ENCODE data around the gene ZDHHC7. TPM values are rescaled to one million over a fixed set of nuclear protein-coding genes. Genes with fewer than 3 reads are reported as not detected.

Gene ZDHHC7
- total RNA-seq, 3 donors from 2014 or later (not counting 1 experiment from before 2014, with no cell fraction given): 37.9 to 64.9 (median 45.2) TPM

DNA sequence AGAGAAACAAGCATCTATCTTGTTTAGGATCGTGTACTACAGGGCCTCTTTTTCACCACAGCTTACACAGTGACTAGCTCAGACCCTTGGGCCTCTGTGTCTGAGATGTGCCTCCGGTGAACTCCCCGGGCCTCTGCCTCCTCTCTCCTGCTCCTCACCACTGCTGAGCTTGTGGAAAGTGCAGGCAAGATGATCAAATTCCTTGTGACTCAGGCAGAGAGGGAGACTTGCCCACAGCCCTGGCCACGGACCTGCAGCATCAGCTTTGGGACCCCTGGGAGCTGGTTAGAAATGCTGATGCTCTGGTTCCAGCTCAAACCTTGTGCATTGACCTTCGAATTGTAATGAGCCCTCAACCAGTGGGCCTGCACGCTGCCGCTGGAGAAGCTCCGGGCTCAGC is 79.8 kb downstream of the ZDHHC7 start:
- Mint-ChIP-seq H3K4me3 (no peak overlapping the region), H3K27me3 (ENCODE audit: low read depth in 2 of 2) (no peaks in the 10 kb centered on the region), H3K36me3 (no peaks in the 10 kb centered on the region), H3K27ac (peak overlapping the region; percentile 58 to 75), H3K9me3 (no peaks in the 10 kb centered on the region), H3K4me1 (peaks cover 0 to 9% of the 10 kb centered on the region in 2 donors)
- no peak for DNase-seq
- H3K4me1 ChIP-seq (ENCODE audit: control insufficient read depth, insufficient read depth, low read length): peaks cover 4% of the 10 kb centered on the region
- no peak overlapping the region for H3K27ac ChIP-seq (ENCODE audit: low read length)
- no peak overlapping the region for H3K4me3 ChIP-seq (ENCODE audit: low read length)
- peaks cover 15% of the 10 kb centered on the region for H3K9me3 ChIP-seq (ENCODE audit: control insufficient read depth, insufficient read depth, low read length)
- no peaks in the 10 kb centered on the region for H3K36me3 ChIP-seq (ENCODE audit: control insufficient read depth, insufficient read depth, low read length)
- no peaks in the 10 kb centered on the region for H3K27me3 ChIP-seq (ENCODE audit: control insufficient read depth, insufficient read depth, low read length)
- WGBS (ENCODE audit: insufficient coverage): 93% methylated on average over 8 of the region's 8 CpGs
- TF ChIP-seq, protein P1, sequence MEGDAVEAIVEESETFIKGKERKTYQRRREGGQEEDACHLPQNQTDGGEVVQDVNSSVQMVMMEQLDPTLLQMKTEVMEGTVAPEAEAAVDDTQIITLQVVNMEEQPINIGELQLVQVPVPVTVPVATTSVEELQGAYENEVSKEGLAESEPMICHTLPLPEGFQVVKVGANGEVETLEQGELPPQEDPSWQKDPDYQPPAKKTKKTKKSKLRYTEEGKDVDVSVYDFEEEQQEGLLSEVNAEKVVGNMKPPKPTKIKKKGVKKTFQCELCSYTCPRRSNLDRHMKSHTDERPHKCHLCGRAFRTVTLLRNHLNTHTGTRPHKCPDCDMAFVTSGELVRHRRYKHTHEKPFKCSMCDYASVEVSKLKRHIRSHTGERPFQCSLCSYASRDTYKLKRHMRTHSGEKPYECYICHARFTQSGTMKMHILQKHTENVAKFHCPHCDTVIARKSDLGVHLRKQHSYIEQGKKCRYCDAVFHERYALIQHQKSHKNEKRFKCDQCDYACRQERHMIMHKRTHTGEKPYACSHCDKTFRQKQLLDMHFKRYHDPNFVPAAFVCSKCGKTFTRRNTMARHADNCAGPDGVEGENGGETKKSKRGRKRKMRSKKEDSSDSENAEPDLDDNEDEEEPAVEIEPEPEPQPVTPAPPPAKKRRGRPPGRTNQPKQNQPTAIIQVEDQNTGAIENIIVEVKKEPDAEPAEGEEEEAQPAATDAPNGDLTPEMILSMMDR (IDR thresholded peaks at IDR 0.05): no peak
- intact Hi-C loops (cut with micrococcal nuclease): no loop called here
- ATAC-seq: no peak

DNA sequence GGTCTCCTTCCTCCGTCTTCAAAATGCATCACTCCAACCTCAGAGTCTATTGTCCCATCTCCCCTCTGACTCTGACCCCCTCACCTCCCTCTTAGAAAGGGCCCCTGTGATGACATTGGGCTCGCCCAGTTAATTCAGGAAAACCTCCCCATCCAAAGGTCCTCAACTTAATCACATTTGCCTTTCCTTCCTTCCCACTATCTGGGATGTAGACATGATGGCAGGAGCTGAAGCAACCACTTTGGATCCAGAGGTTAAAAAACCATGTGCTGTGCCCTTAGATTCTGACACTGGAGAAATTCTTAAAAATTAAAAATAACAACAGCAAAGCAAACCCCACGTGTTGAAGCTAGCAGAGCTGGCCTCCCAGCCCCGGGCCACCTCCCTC is 80.2 kb downstream of the ZDHHC7 start:
- intact Hi-C loops (cut with micrococcal nuclease): no loop called here

DNA sequence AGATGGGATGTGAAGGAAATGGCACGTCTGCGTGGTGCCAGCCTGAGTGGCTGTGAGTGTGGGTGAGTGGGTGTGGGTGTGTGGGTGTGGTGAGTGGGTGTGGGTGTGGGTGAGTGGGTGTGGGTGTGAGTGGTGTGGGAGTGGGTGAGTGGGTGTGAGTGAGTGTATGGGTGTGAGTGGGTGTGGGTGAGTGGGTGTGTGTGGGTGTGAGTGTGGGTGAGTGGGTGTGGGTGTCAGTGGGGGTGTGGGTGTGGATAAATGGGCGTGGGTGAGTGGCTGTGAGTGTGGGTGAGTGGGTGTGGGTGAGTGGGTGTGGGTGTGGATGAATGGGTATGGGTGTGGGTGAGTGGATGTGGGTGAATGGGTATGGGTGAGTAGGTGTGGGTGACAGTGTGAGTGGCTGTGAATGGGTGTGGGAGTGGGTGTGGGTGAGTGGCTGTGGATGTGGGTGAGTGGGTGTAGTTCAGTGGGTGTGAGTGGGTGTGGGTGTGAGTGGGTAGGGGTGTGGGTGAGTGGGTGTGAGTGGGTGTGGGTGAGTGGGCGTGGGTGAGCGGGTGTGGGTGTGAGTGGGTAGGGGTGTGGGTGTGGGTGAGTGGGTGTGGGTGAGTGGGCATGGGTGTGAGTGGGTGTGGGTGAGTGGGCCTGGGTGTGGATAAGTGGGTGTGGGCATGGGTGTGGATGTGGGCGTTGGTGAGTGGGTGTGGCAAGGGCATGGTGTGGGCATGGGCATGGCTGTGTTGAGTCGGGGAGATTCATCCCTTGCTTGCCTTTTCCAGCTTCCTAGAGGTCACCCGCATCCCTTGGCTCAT is 80.8 kb downstream of the ZDHHC7 start:
- ATAC-seq (peak; percentile 55 to 73 (median 68)), DNase-seq (peak in 1 of 2 donors; percentile 32)
- peaks cover 4% of the 10 kb centered on the region for H3K4me1 ChIP-seq (ENCODE audit: control insufficient read depth, insufficient read depth, low read length)
- Mint-ChIP-seq H3K27me3 (ENCODE audit: low read depth in 2 of 2) (no peaks in the 10 kb centered on the region), H3K27ac (peak overlapping the region; percentile 58 to 75), H3K9me3 (no peaks in the 10 kb centered on the region), H3K4me3 (no peak overlapping the region), H3K4me1 (peaks cover 0 to 9% of the 10 kb centered on the region in 2 donors), H3K36me3 (no peaks in the 10 kb centered on the region)
- H3K4me3 ChIP-seq (ENCODE audit: low read length): no peak overlapping the region
- intact Hi-C loops (cut with micrococcal nuclease): no loop called here
- TF ChIP-seq, protein P1 (IDR thresholded peaks at IDR 0.05): no peak
- peaks cover 15% of the 10 kb centered on the region for H3K9me3 ChIP-seq (ENCODE audit: control insufficient read depth, insufficient read depth, low read length)
- H3K36me3 ChIP-seq (ENCODE audit: control insufficient read depth, insufficient read depth, low read length): no peaks in the 10 kb centered on the region
- 72% methylated on average over 8 of the region's 8 CpGs for WGBS (ENCODE audit: insufficient coverage)
- H3K27ac ChIP-seq (ENCODE audit: low read length): peak overlapping the region; percentile 67
- H3K27me3 ChIP-seq (ENCODE audit: control insufficient read depth, insufficient read depth, low read length): no peaks in the 10 kb centered on the region

More for the DNA sequence above, 80.2 kb downstream of the ZDHHC7 start:
- WGBS (ENCODE audit: insufficient coverage): 88% methylated on average over 4 of the region's 4 CpGs
- H3K27ac Mint-ChIP-seq: peak overlapping the region; percentile 58 to 75
- ATAC-seq (no peak), DNase-seq (no peak)
- Histone ChIP-seq H3K27ac (ENCODE audit: low read length) (peak overlapping the region; percentile 67), H3K4me3 (ENCODE audit: low read length) (no peak overlapping the region), H3K9me3 (ENCODE audit: control insufficient read depth, insufficient read depth, low read length) (peaks cover 15% of the 10 kb centered on the region), H3K4me1 (ENCODE audit: control insufficient read depth, insufficient read depth, low read length) (peaks cover 4% of the 10 kb centered on the region), H3K36me3 (ENCODE audit: control insufficient read depth, insufficient read depth, low read length) (no peaks in the 10 kb centered on the region), H3K27me3 (ENCODE audit: control insufficient read depth, insufficient read depth, low read length) (no peaks in the 10 kb centered on the region)
- TF ChIP-seq, protein P1 (IDR thresholded peaks at IDR 0.05): no peak
- no peaks in the 10 kb centered on the region for H3K9me3 Mint-ChIP-seq
- no peak overlapping the region for H3K4me3 Mint-ChIP-seq
- H3K4me1 Mint-ChIP-seq: peaks cover 0 to 9% of the 10 kb centered on the region in 2 donors
- H3K27me3 Mint-ChIP-seq (ENCODE audit: low read depth in 2 of 2): no peaks in the 10 kb centered on the region
- no peaks in the 10 kb centered on the region for H3K36me3 Mint-ChIP-seq
